Karpas-422 (cell line): ENCODE data around the gene SLC32A1. TPM values are rescaled to one million over a fixed set of nuclear protein-coding genes. Genes with fewer than 3 reads are reported as not detected.
A peak's percentile ranks its signal among the peaks of the same experiment; 100 is the strongest.

Source experiments
- DNase-seq: peaks from one replicate; pipeline ENCODE4 v3.0.0-alpha.2; 2015
- H2AFZ ChIP-seq: fragments of 200-600 bp; sonication (generic); 2 replicates; pipeline ENCODE4 v1.6.1; 2014; ENCODE audit warnings: antibody characterized with exemption, low read length, mixed read lengths
- H3K27ac ChIP-seq: fragments of 200-600 bp; sonication (generic); 2 replicates; pipeline ENCODE4 v1.5.1; 2014; ENCODE audit warnings: mild to moderate bottlenecking, low read length, moderate library complexity
- H3K27me3 ChIP-seq: fragments of 200-600 bp; sonication (generic); 2 replicates; pipeline ENCODE4 v1.6.1; 2014; ENCODE audit warnings: low read length, mixed read lengths
- H3K36me3 ChIP-seq: fragments of 200-600 bp; sonication (generic); 2 replicates; pipeline ENCODE4 v1.6.1; 2014; ENCODE audit warnings: low read length, mixed read lengths; ENCODE audit not compliant: insufficient read depth
- H3K4me1 ChIP-seq: fragments of 200-600 bp; sonication (generic); 2 replicates; pipeline ENCODE4 v1.6.1; 2014; ENCODE audit warnings: mild to moderate bottlenecking, low read length, mixed read lengths
- H3K4me2 ChIP-seq: fragments of 200-600 bp; sonication (generic); 2 replicates; pipeline ENCODE4 v1.6.1; 2014; ENCODE audit warnings: low read length, low read depth, mild to moderate bottlenecking; ENCODE audit not compliant: poor library complexity, severe bottlenecking
- H3K4me3 ChIP-seq: fragments of 200-600 bp; sonication (generic); 2 replicates; pipeline ENCODE4 v1.5.1; 2014; ENCODE audit warnings: mild to moderate bottlenecking, antibody characterized with exemption, low read length, mixed read lengths
- H3K79me2 ChIP-seq: fragments of 200-600 bp; sonication (generic); 2 replicates; pipeline ENCODE4 v1.6.1; 2014; ENCODE audit warnings: mild to moderate bottlenecking, low read length, mixed read lengths
- H3K9ac ChIP-seq: fragments of 200-600 bp; sonication (generic); 2 replicates; pipeline ENCODE4 v1.6.0; 2014; ENCODE audit warnings: low read length
- H3K9me2 ChIP-seq: fragments of 200-600 bp; sonication (generic), shearing (Covaris generic); replicated peaks from 2 replicates; pipeline ENCODE4 v1.6.0; 2014; ENCODE audit warnings: mild to moderate bottlenecking, low read length, moderate library complexity; ENCODE audit not compliant: insufficient read depth
- H3K9me3 ChIP-seq: fragments of 300-700, 200-600 bp; sonication (generic); 2 replicates; pipeline ENCODE4 v1.6.1; 2014; ENCODE audit warnings: low read length, mixed read lengths
- H4K20me1 ChIP-seq: fragments of 200-600 bp; sonication (generic); 2 replicates; pipeline ENCODE4 v1.6.1; 2014; ENCODE audit warnings: mild to moderate bottlenecking, antibody characterized with exemption, low read length, low read depth; ENCODE audit not compliant: insufficient read depth
- total RNA-seq: library from RNA; depleted of rRNA; stranded (reverse); fragments of >200 nt; shearing (Covaris generic); gene quantifications from 2 replicates; pipeline ENCODE4 v1.2.3, GENCODE V29; 2014; ENCODE audit warnings: low replicate concordance; rRNA removed

SLC32A1 gene, protein sequence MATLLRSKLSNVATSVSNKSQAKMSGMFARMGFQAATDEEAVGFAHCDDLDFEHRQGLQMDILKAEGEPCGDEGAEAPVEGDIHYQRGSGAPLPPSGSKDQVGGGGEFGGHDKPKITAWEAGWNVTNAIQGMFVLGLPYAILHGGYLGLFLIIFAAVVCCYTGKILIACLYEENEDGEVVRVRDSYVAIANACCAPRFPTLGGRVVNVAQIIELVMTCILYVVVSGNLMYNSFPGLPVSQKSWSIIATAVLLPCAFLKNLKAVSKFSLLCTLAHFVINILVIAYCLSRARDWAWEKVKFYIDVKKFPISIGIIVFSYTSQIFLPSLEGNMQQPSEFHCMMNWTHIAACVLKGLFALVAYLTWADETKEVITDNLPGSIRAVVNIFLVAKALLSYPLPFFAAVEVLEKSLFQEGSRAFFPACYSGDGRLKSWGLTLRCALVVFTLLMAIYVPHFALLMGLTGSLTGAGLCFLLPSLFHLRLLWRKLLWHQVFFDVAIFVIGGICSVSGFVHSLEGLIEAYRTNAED
- total RNA-seq: not detected in 2 replicates

DNA sequence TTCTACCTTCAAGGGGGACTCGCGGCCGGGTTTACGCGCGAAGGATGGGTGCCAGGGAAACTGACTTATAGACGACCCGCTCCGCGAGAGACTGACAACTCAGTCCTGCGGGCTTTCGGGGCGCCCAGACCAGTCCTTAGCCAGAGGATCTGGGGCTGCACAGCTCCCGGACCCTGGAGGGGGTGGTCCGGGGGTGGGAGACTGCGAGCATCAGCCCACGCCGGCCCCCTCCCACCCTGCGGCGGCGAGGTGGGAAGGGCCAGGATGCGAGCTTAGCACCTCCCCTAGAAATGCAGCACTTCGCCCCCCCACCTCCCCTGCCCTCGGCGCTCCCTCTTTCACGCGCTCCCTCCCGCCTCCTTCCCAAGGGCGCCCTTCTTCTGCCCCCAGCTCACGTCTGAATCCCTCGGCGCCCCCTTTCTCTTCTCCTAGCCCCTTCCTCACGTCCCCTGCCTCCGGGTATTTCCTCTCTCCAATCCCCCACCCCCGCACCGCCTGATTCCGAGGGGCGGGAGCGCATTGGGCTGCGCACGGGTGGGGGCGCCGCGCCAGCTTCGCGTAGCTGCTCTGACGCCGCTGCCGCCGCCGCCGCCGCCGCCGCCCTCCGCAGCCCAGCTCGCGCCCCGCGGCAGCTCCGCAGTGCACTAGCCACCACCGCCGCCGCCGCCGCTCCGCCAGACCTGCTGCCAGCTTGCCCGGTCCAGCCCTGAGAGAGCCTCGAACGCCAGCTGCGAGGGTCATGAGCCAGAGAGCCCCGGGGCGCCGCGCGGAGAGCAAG, at the start of gene SLC32A1:
SLC32A1 (plus strand) TSS at position 639 of the 778 bp plus-strand sequence. CDS start 239 bp downstream, outside the sequence.
- H3K9me3 ChIP-seq: no peaks in the 10 kb centered on the region
- H3K79me2 ChIP-seq: no peaks in the 10 kb centered on the region
- H3K36me3 ChIP-seq: no peaks in the 10 kb centered on the region
- H4K20me1 ChIP-seq: no peaks in the 10 kb centered on the region
- DNase-seq: no peak
- H3K27me3 ChIP-seq: no peaks in the 10 kb centered on the region
- no peak within 1 kb of the TSS for H3K9ac ChIP-seq
- no peak within 1 kb of the TSS for H3K4me3 ChIP-seq
- H2AFZ ChIP-seq: no peak within 1 kb of the TSS
- no peaks in the 10 kb centered on the region for H3K4me1 ChIP-seq
- H3K4me2 ChIP-seq: no peak within 1 kb of the TSS
- no peaks in the 10 kb centered on the region for H3K9me2 ChIP-seq
- no peak within 1 kb of the TSS for H3K27ac ChIP-seq

DNA sequence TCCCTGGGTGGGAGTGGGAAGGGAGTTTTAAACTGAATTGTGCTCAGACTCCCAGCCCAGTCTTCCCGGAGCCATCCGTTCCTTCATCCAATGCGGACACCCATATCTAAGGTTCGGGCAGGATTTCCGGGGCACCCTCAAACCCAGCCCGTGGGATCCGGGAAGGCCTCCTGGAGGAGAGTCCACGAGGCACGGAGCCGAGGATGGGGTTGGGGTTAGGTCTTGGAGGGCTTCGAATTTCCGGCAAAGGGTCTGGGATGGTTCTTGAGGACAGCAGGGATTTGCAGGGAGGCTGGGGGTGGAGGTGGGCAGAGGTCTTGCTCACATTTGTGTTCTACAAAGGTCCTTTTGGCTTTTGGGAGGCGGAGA, 49.5 kb upstream of the SLC32A1 start:
- H3K4me3 ChIP-seq: no peak overlapping the region
- no peak for DNase-seq
- no peaks in the 10 kb centered on the region for H3K36me3 ChIP-seq
- no peak overlapping the region for H3K9ac ChIP-seq
- no peaks in the 10 kb centered on the region for H3K27me3 ChIP-seq
- H3K9me3 ChIP-seq: no peaks in the 10 kb centered on the region
- H3K9me2 ChIP-seq: no peaks in the 10 kb centered on the region
- no peaks in the 10 kb centered on the region for H3K79me2 ChIP-seq
- H4K20me1 ChIP-seq: no peaks in the 10 kb centered on the region
- no peak overlapping the region for H3K27ac ChIP-seq
- H2AFZ ChIP-seq: no peak overlapping the region
- H3K4me2 ChIP-seq: no peak overlapping the region
- no peaks in the 10 kb centered on the region for H3K4me1 ChIP-seq

DNA sequence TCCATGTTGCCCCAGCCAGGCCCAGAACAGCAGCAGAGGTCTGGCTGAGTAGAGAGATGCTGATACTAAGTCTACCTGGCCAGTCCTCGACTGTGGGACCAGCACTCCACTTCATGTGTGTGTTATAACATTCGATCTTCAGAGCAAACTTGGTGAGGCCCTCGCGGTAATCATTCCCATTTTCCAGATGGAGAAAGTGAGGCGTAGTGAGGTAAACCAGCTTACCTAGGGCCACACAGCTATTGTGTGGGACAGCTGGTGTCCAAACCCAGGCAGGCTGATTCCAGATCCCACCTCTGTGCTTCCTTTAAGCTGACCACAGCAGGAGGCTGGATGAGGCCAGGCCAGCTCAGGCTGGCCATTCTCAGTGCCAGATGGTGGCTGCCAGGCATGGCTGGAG, 47.7 kb upstream of the SLC32A1 start:
- H2AFZ ChIP-seq: no peak overlapping the region

DNA sequence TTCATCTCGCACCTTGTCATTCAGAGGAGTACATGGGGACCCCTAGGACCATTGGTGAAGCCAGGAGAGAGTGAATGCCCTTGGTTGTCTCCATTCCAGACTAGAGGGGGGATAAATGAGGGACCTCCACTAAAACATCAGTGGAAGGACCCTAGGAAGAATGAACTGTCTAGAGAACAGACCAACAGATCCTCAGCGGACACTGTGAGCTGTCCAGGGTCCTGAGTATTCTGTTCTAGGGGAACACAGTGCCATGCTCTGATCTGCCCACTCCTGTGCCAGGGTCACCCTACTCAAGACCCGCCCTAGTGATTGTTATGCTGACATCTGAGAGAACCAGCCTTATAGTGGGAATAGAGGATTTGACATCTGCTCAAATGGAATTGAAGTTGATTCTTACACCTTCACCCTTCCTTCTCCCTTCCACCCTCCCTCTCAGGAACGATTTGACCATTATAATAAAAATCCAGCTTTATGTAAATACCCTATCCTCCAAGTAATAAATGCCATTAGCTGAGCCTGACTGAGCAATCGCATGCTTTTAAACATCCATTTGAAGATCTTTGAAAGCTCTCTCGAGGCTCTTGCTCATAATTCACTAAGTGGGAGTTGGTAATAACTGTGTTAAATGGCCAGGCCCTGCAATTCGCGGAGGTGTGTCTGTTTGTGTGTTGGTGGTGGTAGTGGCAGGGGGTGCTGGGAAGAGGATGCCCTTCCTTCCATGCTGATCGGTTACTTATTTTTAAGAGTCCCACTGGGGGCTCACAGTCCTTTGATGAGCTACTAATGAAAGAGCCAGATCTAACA, 43.6 kb upstream of the SLC32A1 start:
- no peaks in the 10 kb centered on the region for H3K27me3 ChIP-seq
- H3K9ac ChIP-seq: no peak overlapping the region
- no peaks in the 10 kb centered on the region for H4K20me1 ChIP-seq
- H3K27ac ChIP-seq: no peak overlapping the region
- H3K4me2 ChIP-seq: no peak overlapping the region
- H3K9me3 ChIP-seq: no peaks in the 10 kb centered on the region
- H3K4me3 ChIP-seq: no peak overlapping the region
- H3K79me2 ChIP-seq: no peaks in the 10 kb centered on the region
- H3K36me3 ChIP-seq: no peaks in the 10 kb centered on the region
- H2AFZ ChIP-seq: no peak overlapping the region
- DNase-seq: peak; percentile 72
- H3K9me2 ChIP-seq: no peaks in the 10 kb centered on the region
- H3K4me1 ChIP-seq: no peaks in the 10 kb centered on the region

More for the DNA sequence above, 47.7 kb upstream of the SLC32A1 start:
- Histone ChIP-seq H3K36me3 (no peaks in the 10 kb centered on the region), H3K9me2 (no peaks in the 10 kb centered on the region), H3K27me3 (no peaks in the 10 kb centered on the region), H3K27ac (no peak overlapping the region), H3K4me2 (no peak overlapping the region), H3K9me3 (no peaks in the 10 kb centered on the region), H3K4me3 (no peak overlapping the region), H4K20me1 (no peaks in the 10 kb centered on the region), H3K79me2 (no peaks in the 10 kb centered on the region), H3K9ac (no peak overlapping the region), H3K4me1 (no peaks in the 10 kb centered on the region)
- no peak for DNase-seq

DNA sequence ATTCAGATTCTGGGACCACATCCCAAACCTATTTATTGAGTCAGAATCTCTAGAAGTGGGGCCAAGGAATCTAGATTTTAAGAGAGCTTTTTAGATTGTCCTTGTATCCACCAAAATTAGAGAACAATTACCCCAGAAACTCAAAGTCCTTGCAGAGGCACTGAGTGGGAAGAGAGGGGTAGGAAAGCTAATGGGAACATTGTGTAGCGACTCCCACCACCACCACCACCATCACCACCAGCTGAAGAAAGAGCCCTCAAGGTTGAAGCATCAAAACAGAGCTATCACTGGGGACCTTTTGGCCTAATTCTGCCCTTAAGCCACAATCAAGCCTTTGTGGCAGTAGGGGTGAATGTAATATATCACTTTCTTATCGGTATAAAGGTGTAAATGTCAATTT, 39.0 kb upstream of the SLC32A1 start:
- H3K36me3 ChIP-seq: no peaks in the 10 kb centered on the region
- H3K9me2 ChIP-seq: no peaks in the 10 kb centered on the region

GRCh38 chr20:38685853-38686473, 38.3 kb upstream of the SLC32A1 start:
- Histone ChIP-seq H3K9me3 (no peaks in the 10 kb centered on the region), H2AFZ (no peak overlapping the region), H3K4me2 (no peak overlapping the region), H4K20me1 (no peaks in the 10 kb centered on the region), H3K36me3 (no peaks in the 10 kb centered on the region), H3K9me2 (no peaks in the 10 kb centered on the region), H3K27ac (no peak overlapping the region), H3K27me3 (no peaks in the 10 kb centered on the region), H3K4me1 (no peaks in the 10 kb centered on the region), H3K79me2 (no peaks in the 10 kb centered on the region), H3K4me3 (no peak overlapping the region), H3K9ac (no peak overlapping the region)
- DNase-seq: peak; percentile 78

More for the DNA sequence above, 39.0 kb upstream of the SLC32A1 start:
- H3K4me2 ChIP-seq: no peak overlapping the region
- H3K4me1 ChIP-seq: no peaks in the 10 kb centered on the region
- no peak overlapping the region for H2AFZ ChIP-seq
- no peak overlapping the region for H3K27ac ChIP-seq
- no peaks in the 10 kb centered on the region for H3K27me3 ChIP-seq
- H3K9ac ChIP-seq: no peak overlapping the region
- no peaks in the 10 kb centered on the region for H3K9me3 ChIP-seq
- H3K79me2 ChIP-seq: no peaks in the 10 kb centered on the region
- no peak overlapping the region for H3K4me3 ChIP-seq
- DNase-seq: no peak
- no peaks in the 10 kb centered on the region for H4K20me1 ChIP-seq

DNA sequence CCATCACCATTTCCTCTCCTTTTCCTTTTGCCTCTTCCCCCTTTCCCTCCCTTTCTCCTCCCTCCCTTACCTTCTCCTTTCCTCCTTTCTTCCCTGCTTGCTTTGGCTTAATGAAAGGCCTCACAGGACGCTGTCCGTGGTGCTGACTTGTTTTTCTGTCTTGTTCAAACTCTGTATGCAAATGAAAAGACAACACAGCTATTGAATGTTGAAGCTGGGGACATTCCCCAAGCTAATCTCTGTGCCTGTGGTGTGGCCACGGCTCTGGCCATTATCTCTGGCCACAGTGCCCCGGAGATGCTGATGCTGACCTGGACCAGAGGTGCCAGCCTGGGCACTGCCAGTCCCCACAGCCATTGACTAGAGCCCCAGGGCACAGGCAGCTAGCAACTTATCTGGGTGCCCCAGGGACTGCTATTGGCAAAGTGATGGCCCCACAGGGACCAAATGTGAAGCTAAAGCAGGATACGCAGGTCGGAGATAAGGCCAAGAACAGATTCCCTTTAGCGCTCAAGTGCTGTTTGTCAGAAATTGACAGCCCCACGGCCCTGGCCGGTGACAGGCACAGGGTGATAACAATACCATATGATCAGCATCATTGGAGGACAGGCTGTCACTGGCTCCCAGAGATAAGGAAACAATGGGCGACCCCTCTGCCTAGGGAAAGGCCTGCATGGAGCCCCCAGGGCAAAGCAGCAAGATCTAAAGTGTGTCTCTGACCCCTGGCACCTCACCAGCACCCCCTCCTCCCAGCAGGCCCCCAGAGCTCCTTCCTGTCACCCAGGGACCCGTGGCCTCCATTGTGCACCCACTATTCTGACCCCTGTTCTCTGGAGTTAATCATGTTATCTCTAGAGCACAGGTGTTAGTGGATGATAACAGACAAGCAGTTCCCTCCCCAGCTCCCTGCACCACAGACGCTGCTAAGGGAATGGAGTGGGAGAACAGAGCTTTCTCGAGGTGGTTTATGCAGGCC, 31.6 kb upstream of the SLC32A1 start:
- peak; percentile 80 for DNase-seq
- H3K9me2 ChIP-seq: no peaks in the 10 kb centered on the region

More for the DNA sequence above, 31.6 kb upstream of the SLC32A1 start:
- Histone ChIP-seq H3K4me1 (no peaks in the 10 kb centered on the region), H3K27ac (no peak overlapping the region), H2AFZ (no peak overlapping the region), H3K4me2 (no peak overlapping the region), H3K79me2 (no peaks in the 10 kb centered on the region), H3K4me3 (no peak overlapping the region), H3K27me3 (no peaks in the 10 kb centered on the region), H3K9ac (no peak overlapping the region), H3K36me3 (no peaks in the 10 kb centered on the region), H3K9me3 (no peaks in the 10 kb centered on the region), H4K20me1 (no peaks in the 10 kb centered on the region)
